DMS114 treated with DMSO at 0.1 percent for 48 hours (cell line): ENCODE data around the gene VAT1.
"Not testable (repeated sequence)": the region's sequence is repeated elsewhere in the genome, so short reads cannot be mapped to it uniquely, and the experiment has no call there.

ENCODE experiments used
- DNase-seq: peaks from one replicate; lab custom pipeline; 2025; ENCODE audit not compliant: unreplicated experiment; lab: John Stamatoyannopoulos, UW

The VAT1 gene

GRCh38 chr17:43021741-43022512, at the start of gene VAT1:
VAT1 (minus strand) TSS chr17:43022385; CDS start chr17:43022322, 63 bp downstream.
- DNase-seq, result peak; percentile 69

- DNase-seq, result no peak
Observed at GRCh38 chr17:43070872-43071271, 48.7 kb upstream of the VAT1 start.

- no peak for DNase-seq
Observed at GRCh38 chr17:43070257-43070656, 48.1 kb upstream of the VAT1 start.

- DNase-seq, result no peak
Observed at GRCh38 chr17:43069368-43069898, 47.2 kb upstream of the VAT1 start.

- no peak for DNase-seq
Observed at GRCh38 chr17:43068570-43069367, 46.6 kb upstream of the VAT1 start.

- no peak for DNase-seq
Observed at GRCh38 chr17:43062984-43063638, 40.9 kb upstream of the VAT1 start.

GRCh38 chr17:43056051-43056450, 33.9 kb upstream of the VAT1 start:
- DNase-seq, result no peak

GRCh38 chr17:43053008-43053407, 30.8 kb upstream of the VAT1 start:
- not testable (repeated sequence) for DNase-seq

GRCh38 chr17:43051969-43052368, 29.8 kb upstream of the VAT1 start:
- DNase-seq, result no peak

- DNase-seq, result no peak
Observed at GRCh38 chr17:43044024-43044423, 21.8 kb upstream of the VAT1 start.

- no peak for DNase-seq
Observed at GRCh38 chr17:43043307-43043706, 21.1 kb upstream of the VAT1 start.

GRCh38 chr17:43042025-43042628, 19.9 kb upstream of the VAT1 start:
- DNase-seq, result no peak

GRCh38 chr17:43040655-43041054, 18.5 kb upstream of the VAT1 start:
- no peak for DNase-seq

- no peak for DNase-seq
Observed at GRCh38 chr17:43039646-43040045, 17.5 kb upstream of the VAT1 start.

GRCh38 chr17:43034894-43035293, 12.7 kb upstream of the VAT1 start:
- DNase-seq, result no peak

- DNase-seq, result no peak
Observed at GRCh38 chr17:43033948-43034881, 12.0 kb upstream of the VAT1 start.

- DNase-seq, result no peak
Observed at GRCh38 chr17:43031666-43032065, 9.5 kb upstream of the VAT1 start.

GRCh38 chr17:43030137-43030767, 8.1 kb upstream of the VAT1 start:
- no peak for DNase-seq

GRCh38 chr17:43028221-43028861, 6.2 kb upstream of the VAT1 start:
- no peak for DNase-seq
